Endothelial cell of umbilical vein (primary cell): ENCODE measurements around the gene SULF2. TPM values are rescaled to one million over a fixed set of nuclear protein-coding genes. Genes with fewer than 3 reads are reported as not detected.

Source experiments
- BruUV-seq: library from RNA; stranded (reverse); fragments of 400-500 nt; replicated peaks from 2 replicates; lab custom pipeline; 2021; lab: Mats Ljungman, UMichigan
- CTCF ChIA-PET: fragments of 300-600, 350-600 bp; sonication (Branson Sonifier 250); formaldehyde crosslinking; loops from one replicate; lab custom pipeline; 2021; ENCODE audit warnings: antibody characterized with exemption, inconsistent platforms; lab: Charles Lee
- POLR2A ChIA-PET: fragments of 300-600, 350-600 bp; sonication (Branson Sonifier 250); formaldehyde crosslinking; loops from one replicate; lab custom pipeline; 2021; ENCODE audit warnings: antibody characterized with exemption, inconsistent platforms; lab: Charles Lee
- DNase-seq: peaks from one replicate; pipeline ENCODE4 v3.0.0-alpha.2; 2011; ENCODE audit warnings: low read depth, low spot score
- FAIRE-seq: peaks from 2 replicates; lab custom pipeline; 2011; peaks lifted over from hg19 to GRCh38; lab: Jason Lieb, UNC
- H2AFZ ChIP-seq: 2 replicates; pipeline ENCODE4 v1.6.0; 2012; ENCODE audit warnings: low read depth, low read length, control low read depth, inconsistent platforms
- H3K27ac ChIP-seq: 2 replicates; pipeline ENCODE4 v1.5.1; 2011; ENCODE audit warnings: low read depth, mild to moderate bottlenecking, control low read depth, low read length, moderate library complexity; ENCODE audit not compliant: insufficient read depth
- H3K27me3 ChIP-seq, 2 experiments: 2 replicates each; pipeline versions ENCODE4 v1.6.0 to v1.6.1; 2011; ENCODE audit warnings: low read length in 2 of 2, mixed read lengths in 1 of 2; ENCODE audit not compliant: control insufficient read depth in 2 of 2, insufficient read depth in 2 of 2
- H3K36me3 ChIP-seq, 2 experiments: 2 replicates in 1 of 2; 3 replicates in 1 of 2; pipeline ENCODE4 v1.5.1; 2011; ENCODE audit warnings: low read length in 2 of 2, mild to moderate bottlenecking in 1 of 2, moderate library complexity in 1 of 2; ENCODE audit not compliant: control insufficient read depth in 2 of 2, insufficient read depth in 2 of 2; ENCODE audit errors: extremely low read depth in 1 of 2
- H3K4me1 ChIP-seq: 3 replicates; pipeline ENCODE4 v1.5.1; 2011; ENCODE audit warnings: mild to moderate bottlenecking, low read length; ENCODE audit not compliant: control insufficient read depth, insufficient read depth; ENCODE audit errors: extremely low read depth
- H3K4me2 ChIP-seq: 2 replicates; pipeline ENCODE4 v1.6.1; 2011; ENCODE audit warnings: low read length, control low read depth, mixed read lengths; ENCODE audit not compliant: insufficient read depth
- H3K4me3 ChIP-seq, 3 experiments: fragments of 200-600 bp in 1 of 3; sonication (generic), shearing (Covaris generic) in 1 of 3; replicated peaks in 1 of 3; 2 replicates each; pipeline ENCODE4 v1.5.1; 2011 to 2016; ENCODE audit warnings: control low read depth in 3 of 3, low read length in 3 of 3, mild to moderate bottlenecking in 2 of 3, inconsistent platforms in 1 of 3, low read depth in 1 of 3, moderate library complexity in 1 of 3; ENCODE audit not compliant: insufficient read depth in 1 of 3
- H3K79me2 ChIP-seq: 2 replicates; pipeline ENCODE4 v1.6.0; 2012; ENCODE audit warnings: low read length, inconsistent platforms; ENCODE audit not compliant: control insufficient read depth, insufficient read depth
- H3K9ac ChIP-seq: replicated peaks from 2 replicates; pipeline ENCODE3; 2011; ENCODE audit warnings: low read length, control low read depth; ENCODE audit not compliant: insufficient read depth; ENCODE audit errors: extremely low read depth
- H3K9me1 ChIP-seq: replicated peaks from 3 replicates; pipeline ENCODE4 v1.6.0; 2011; ENCODE audit warnings: mild to moderate bottlenecking, low read length; ENCODE audit not compliant: control insufficient read depth, insufficient read depth; ENCODE audit errors: extremely low read depth
- H3K9me3 ChIP-seq: replicated peaks from 2 replicates; pipeline ENCODE4 v1.5.1; 2012; ENCODE audit warnings: low read length, inconsistent platforms; ENCODE audit not compliant: control insufficient read depth, insufficient read depth
- H4K20me1 ChIP-seq: replicated peaks from 2 replicates; pipeline ENCODE3; 2011; ENCODE audit warnings: mild to moderate bottlenecking, low read length; ENCODE audit not compliant: control insufficient read depth, insufficient read depth; ENCODE audit errors: extremely low read depth
- EZH2 ChIP-seq: IDR thresholded peaks from 2 replicates; pipeline ENCODE4 v1.6.1; 2012; ENCODE audit warnings: borderline replicate concordance, low read depth, mild to moderate bottlenecking, moderate library complexity, low read length, inconsistent platforms; ENCODE audit not compliant: severe bottlenecking
- FOS ChIP-seq: IDR thresholded peaks from 2 replicates; pipeline ENCODE4 v1.6.1; 2011; ENCODE audit warnings: mild to moderate bottlenecking, low read length, moderate library complexity, borderline replicate concordance; ENCODE audit not compliant: insufficient read depth
- GATA2 ChIP-seq: IDR thresholded peaks from 2 replicates; pipeline ENCODE4 v1.7.0; 2011; ENCODE audit warnings: low read depth, mild to moderate bottlenecking, moderate library complexity, mixed read lengths, low read length; ENCODE audit not compliant: insufficient read length, insufficient read depth
- JUN ChIP-seq: IDR thresholded peaks from 2 replicates; pipeline ENCODE4 v1.6.1; 2011; ENCODE audit warnings: borderline replicate concordance, low read depth; ENCODE audit not compliant: insufficient read length, insufficient read depth
- MYC ChIP-seq: IDR thresholded peaks from one replicate; pipeline ENCODE4 v1.6.1; 2011; ENCODE audit warnings: mild to moderate bottlenecking, low read depth, low read length
- POLR2A ChIP-seq: IDR thresholded peaks from 2 replicates; pipeline ENCODE4 v1.6.1; 2012; ENCODE audit warnings: low read depth, mild to moderate bottlenecking, control low read depth, low read length
- POLR2AphosphoS5 ChIP-seq: IDR thresholded peaks from 2 replicates; pipeline ENCODE4 v1.6.1; 2012; ENCODE audit warnings: low read depth, mild to moderate bottlenecking, control low read depth, low read length, moderate library complexity; ENCODE audit not compliant: insufficient read depth
- dilution Hi-C: fragments of 300-500 bp; cut with MboI; formaldehyde crosslinking; loops from one replicate; pipeline ENCODE4 v1.15.0; 2019; ENCODE audit warnings: low sequenced_read_pairs; ENCODE audit not compliant: extremely low pct_ligation_motif_present
- intact Hi-C: fragments of 100-400 bp; cut with micrococcal nuclease; formaldehyde crosslinking; loops from one replicate; pipeline ENCODE4 v1.10.0; 2022
- polyA plus RNA-seq, 4 experiments: library from polyadenylated mRNA; depleted of rRNA in 3 of 4; stranded (reverse) in 3 of 4; unstranded in 1 of 4; fragments of >200 nt; gene quantifications; 2 replicates each; pipeline versions ENCODE4 v1.2.1 to v1.2.3, GENCODE V29; 2011 to 2012; ENCODE audit warnings: missing spikeins in 1 of 4
- total RNA-seq: library from RNA; stranded (reverse); gene quantifications from 2 replicates; pipeline ENCODE4 v1.2.3, GENCODE V29; 2021
- TF ChIP-seq, protein P1 (sequence below), 2 donors: IDR thresholded peaks; 1 replicate in 1 of 2; 2 replicates in 1 of 2; pipeline ENCODE4 v1.5.1; 2011; ENCODE audit warnings: low read length in 2 of 2, mild to moderate bottlenecking in 2 of 2, moderate library complexity in 2 of 2, control low read depth in 1 of 2, inconsistent platforms in 1 of 2, low read depth in 1 of 2; ENCODE audit not compliant: insufficient read depth in 1 of 2; ENCODE audit errors: extremely low read depth in 1 of 2
- TF ChIP-seq, protein P2 (sequence below): IDR thresholded peaks from 2 replicates; pipeline ENCODE4 v1.6.1; 2011; ENCODE audit not compliant: insufficient read depth, insufficient read length

Gene SULF2
- total and polyA plus RNA-seq, 2 donors (not counting 3 experiments of a cell fraction or from before 2014, with no cell fraction given): 58.5 to 160 TPM

DNA sequence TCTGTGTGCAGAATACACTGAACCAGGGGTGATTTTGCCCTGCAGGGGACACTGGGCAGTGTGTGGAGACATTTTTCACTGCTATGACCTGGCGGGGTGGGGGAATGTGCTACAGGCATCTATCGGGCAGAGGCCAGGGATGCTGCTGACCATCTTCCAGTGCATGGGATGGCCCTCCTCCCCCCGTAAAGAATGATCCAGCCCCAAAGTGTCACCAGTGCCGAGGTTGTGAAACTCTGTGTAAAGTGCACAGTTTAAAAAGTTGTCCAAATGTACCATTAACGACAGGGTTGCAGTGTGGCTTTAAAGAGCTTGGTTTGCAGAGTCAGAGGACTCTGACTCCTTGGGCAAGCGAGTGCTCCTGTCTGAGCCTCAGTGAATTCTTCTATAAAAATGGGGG lies 72.1 kb downstream of the SULF2 start:
- H3K9me1 ChIP-seq: no peaks in the 10 kb centered on the region
- BruUV-seq: no TSS peak
- no peak overlapping the region for H2AFZ ChIP-seq
- no peaks in the 10 kb centered on the region for H3K27me3 ChIP-seq
- POLR2A ChIA-PET: no interaction called here
- no peaks in the 10 kb centered on the region for H4K20me1 ChIP-seq
- TF ChIP-seq FOS (no peak), MYC (no peak), GATA2 (no peak), POLR2AphosphoS5 (no peak), POLR2A (no peak), EZH2 (no peak), JUN (no peak)
- TF ChIP-seq, protein P1, sequence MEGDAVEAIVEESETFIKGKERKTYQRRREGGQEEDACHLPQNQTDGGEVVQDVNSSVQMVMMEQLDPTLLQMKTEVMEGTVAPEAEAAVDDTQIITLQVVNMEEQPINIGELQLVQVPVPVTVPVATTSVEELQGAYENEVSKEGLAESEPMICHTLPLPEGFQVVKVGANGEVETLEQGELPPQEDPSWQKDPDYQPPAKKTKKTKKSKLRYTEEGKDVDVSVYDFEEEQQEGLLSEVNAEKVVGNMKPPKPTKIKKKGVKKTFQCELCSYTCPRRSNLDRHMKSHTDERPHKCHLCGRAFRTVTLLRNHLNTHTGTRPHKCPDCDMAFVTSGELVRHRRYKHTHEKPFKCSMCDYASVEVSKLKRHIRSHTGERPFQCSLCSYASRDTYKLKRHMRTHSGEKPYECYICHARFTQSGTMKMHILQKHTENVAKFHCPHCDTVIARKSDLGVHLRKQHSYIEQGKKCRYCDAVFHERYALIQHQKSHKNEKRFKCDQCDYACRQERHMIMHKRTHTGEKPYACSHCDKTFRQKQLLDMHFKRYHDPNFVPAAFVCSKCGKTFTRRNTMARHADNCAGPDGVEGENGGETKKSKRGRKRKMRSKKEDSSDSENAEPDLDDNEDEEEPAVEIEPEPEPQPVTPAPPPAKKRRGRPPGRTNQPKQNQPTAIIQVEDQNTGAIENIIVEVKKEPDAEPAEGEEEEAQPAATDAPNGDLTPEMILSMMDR (IDR thresholded peaks at IDR 0.05; ENCODE audit: extremely low read depth in 1 of 2, insufficient read depth in 1 of 2, low read depth in 1 of 2, low read length in 2 of 2): no peak
- TF ChIP-seq, protein P2, sequence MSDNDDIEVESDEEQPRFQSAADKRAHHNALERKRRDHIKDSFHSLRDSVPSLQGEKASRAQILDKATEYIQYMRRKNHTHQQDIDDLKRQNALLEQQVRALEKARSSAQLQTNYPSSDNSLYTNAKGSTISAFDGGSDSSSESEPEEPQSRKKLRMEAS: no peak
- DNase-seq (no peak), FAIRE-seq (no peak)
- no peaks in the 10 kb centered on the region for H3K79me2 ChIP-seq
- no peak overlapping the region for H3K9ac ChIP-seq
- dilution Hi-C loops: no loop called here
- no peak overlapping the region for H3K4me3 ChIP-seq
- H3K9me3 ChIP-seq: no peaks in the 10 kb centered on the region
- no peaks in the 10 kb centered on the region for H3K36me3 ChIP-seq
- H3K4me2 ChIP-seq: no peak overlapping the region
- intact Hi-C loops: no loop called here
- H3K27ac ChIP-seq: no peak overlapping the region
- CTCF ChIA-PET: no interaction called here
- no peaks in the 10 kb centered on the region for H3K4me1 ChIP-seq
